Activated T-helper 2 cell treated with anti-CD3 and anti-CD28 coated beads, Interferon-gamma antibody, Interleukin-2, Interleukin-4, amounts not matched to agents 10 μg/mL and 5 μg/mL and 100 μg/mL, durations not matched to agents 14 hours and 24 hours and 36 hours (primary cell): Measurements from ENCODE around the gene POGLUT3. TPM values are rescaled to one million over a fixed set of nuclear protein-coding genes. Genes with fewer than 3 reads are reported as not detected.

Source experiments
- DNase-seq: peaks from one replicate; pipeline ENCODE4 v3.0.0; 2021; ENCODE audit warnings: low spot score
- H3K27ac Mint-ChIP-seq: one replicate; pipeline ENCODE4 v1.8.0; 2021; ENCODE audit warnings: mixed read lengths
- H3K27me3 Mint-ChIP-seq: one replicate; pipeline ENCODE4 v1.8.0; 2021; ENCODE audit warnings: low read depth, mixed read lengths
- H3K36me3 Mint-ChIP-seq: one replicate; pipeline ENCODE4 v1.8.0; 2021; ENCODE audit warnings: low read depth, mixed read lengths
- H3K4me1 Mint-ChIP-seq: one replicate; pipeline ENCODE4 v1.8.0; 2021; ENCODE audit warnings: low read depth, mixed read lengths
- H3K4me3 Mint-ChIP-seq: one replicate; pipeline ENCODE4 v1.8.0; 2021; ENCODE audit warnings: low read depth, mild to moderate bottlenecking, moderate library complexity, mixed read lengths
- H3K9me3 Mint-ChIP-seq: one replicate; pipeline ENCODE4 v1.8.0; 2021; ENCODE audit warnings: mixed read lengths
- intact Hi-C: fragments of 100-400 bp; cut with micrococcal nuclease; formaldehyde crosslinking; loops from one replicate; pipeline ENCODE4 v1.15.1; 2023
- total RNA-seq: library from RNA; stranded (reverse); gene quantifications from 2 replicates; pipeline ENCODE4 v1.2.3, GENCODE V29; 2022

The POGLUT3 gene
- total RNA-seq, 1 donor from 2014 or later: 10.0 TPM

DNA sequence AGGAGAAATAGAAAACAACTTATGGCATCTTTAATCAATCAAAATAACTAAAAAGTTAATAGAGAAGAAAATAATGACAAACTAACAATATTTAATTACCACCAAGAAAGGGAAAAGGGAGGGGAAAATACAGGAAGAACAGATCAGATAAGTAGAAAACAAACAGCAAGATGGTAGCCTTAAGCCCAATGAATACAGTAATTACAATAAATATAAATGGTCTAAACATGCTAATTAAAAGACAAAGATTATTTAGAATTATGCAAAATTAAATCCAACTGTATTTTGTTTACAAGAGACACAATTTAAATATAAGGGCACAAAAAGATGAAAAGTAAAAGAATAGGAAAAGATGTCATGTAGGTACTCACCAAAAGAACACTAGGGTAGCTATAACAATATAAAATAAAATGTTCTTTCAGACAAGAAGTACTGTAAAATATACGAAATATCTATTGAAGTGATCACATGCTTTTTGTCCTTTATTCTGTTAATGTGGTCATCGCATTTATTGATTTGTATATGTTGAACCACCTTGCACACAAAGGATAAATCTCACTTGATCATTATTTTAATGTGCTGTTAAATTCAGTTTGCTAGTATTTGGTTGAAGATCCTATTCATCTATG is 44.9 kb downstream of the POGLUT3 start:
- Mint-ChIP-seq H3K27ac (no peak overlapping the region), H3K4me1 (no peaks in the 10 kb centered on the region), H3K9me3 (peaks cover 26% of the 10 kb centered on the region), H3K27me3 (no peaks in the 10 kb centered on the region), H3K4me3 (no peak overlapping the region), H3K36me3 (no peaks in the 10 kb centered on the region)
- no peak for DNase-seq
- intact Hi-C loops: no loop called here

Other genes with a start within 250 kb of the POGLUT3 start
- 0.43 and 0.97 TPM in 2 replicates for gene C11orf65, start 30.9 kb downstream of the POGLUT3 start, total RNA-seq
- gene EXPH5, start 95.4 kb upstream of the POGLUT3 start, total RNA-seq: 1.2 and 1.8 TPM in 2 replicates
- gene DDX10, start 166.7 kb upstream of the POGLUT3 start, total RNA-seq: 57.8 TPM in 2 replicates